AG04450 (cell line): ENCODE measurements around the gene GAS7. TPM values are rescaled to one million over a fixed set of nuclear protein-coding genes. Genes with fewer than 3 reads are reported as not detected.

Experiments
- CTCF ChIA-PET: fragments of 300-600, 350-600 bp; formaldehyde crosslinking; extraction: SDS; loops from one replicate; lab custom pipeline; 2022; ENCODE audit warnings: antibody characterized with exemption, inconsistent platforms; lab: Charles Lee
- POLR2A ChIA-PET: fragments of 350-600 bp; formaldehyde crosslinking; extraction: SDS; loops from one replicate; lab custom pipeline; 2021; ENCODE audit warnings: antibody characterized with exemption, inconsistent platforms; lab: Yijun Ruan, JAX
- DNase-seq: peaks from one replicate; pipeline ENCODE4 v3.0.0-alpha.2; 2011; ENCODE audit warnings: low read depth, low spot score
- H3K27ac ChIP-seq: one replicate; pipeline ENCODE4 v1.5.1; 2012; ENCODE audit warnings: low read depth, low read length, control low read depth
- H3K27me3 ChIP-seq: one replicate; pipeline ENCODE4 v1.6.0; 2012; ENCODE audit warnings: low read length; ENCODE audit not compliant: control insufficient read depth, insufficient read depth
- H3K4me3 ChIP-seq: 2 replicates; pipeline ENCODE4 v1.5.1; 2011; ENCODE audit warnings: mild to moderate bottlenecking, low read depth, low read length, control low read depth
- H3K9me3 ChIP-seq: 2 replicates; pipeline ENCODE4 v1.5.1; 2012; ENCODE audit warnings: low read length; ENCODE audit not compliant: control insufficient read depth, insufficient read depth
- CTCF ChIP-seq: IDR thresholded peaks from 2 replicates; pipeline ENCODE4 v1.5.1; 2011; ENCODE audit warnings: low read depth, low read length, control low read depth, inconsistent platforms
- polyA plus RNA-seq: library from polyadenylated mRNA; depleted of rRNA; stranded (reverse); fragments of >200 nt; gene quantifications from 2 replicates; pipeline ENCODE4 v1.2.3, GENCODE V29; 2011

Gene GAS7
- polyA plus RNA-seq, 1 experiment, result 5.6 TPM

GRCh38 chr17:9886141-9886930 lies 312.1 kb downstream of the GAS7 start:
- ChIA-PET POLR2A (no interaction called here), CTCF (no interaction called here)
- no peak for TF ChIP-seq CTCF
- H3K9me3 ChIP-seq, result peaks cover 37% of the 10 kb centered on the region
- no peak overlapping the region for H3K4me3 ChIP-seq
- H3K27ac ChIP-seq, result no peak overlapping the region
- H3K27me3 ChIP-seq, result no peaks in the 10 kb centered on the region
- no peak for DNase-seq

GRCh38 chr17:9883451-9883850 lies 315.0 kb downstream of the GAS7 start:
- Histone ChIP-seq H3K27me3 (no peaks in the 10 kb centered on the region), H3K9me3 (peaks cover 23% of the 10 kb centered on the region), H3K4me3 (no peak overlapping the region), H3K27ac (no peak overlapping the region)
- TF ChIP-seq CTCF, result no peak
- ChIA-PET POLR2A (no interaction called here), CTCF (no interaction called here)
- DNase-seq, result no peak

- DNase-seq, result no peak
- H3K4me3 ChIP-seq, result no peak overlapping the region
- H3K27me3 ChIP-seq, result no peaks in the 10 kb centered on the region
- H3K27ac ChIP-seq, result no peak overlapping the region
- ChIA-PET POLR2A (no interaction called here), CTCF (interaction anchor here (1.1 kb wide), 1 partner anchor 9 kb away, joined by 3 read pairs; no protein-coding TSS in a partner anchor)
- TF ChIP-seq CTCF, result no peak
- H3K9me3 ChIP-seq, result peaks cover 20% of the 10 kb centered on the region
Observed at GRCh38 chr17:9880582-9880999, 317.8 kb downstream of the GAS7 start.

- Histone ChIP-seq H3K9me3 (peaks cover 20% of the 10 kb centered on the region), H3K27ac (no peak overlapping the region), H3K27me3 (no peaks in the 10 kb centered on the region), H3K4me3 (no peak overlapping the region)
- no peak for DNase-seq
- CTCF ChIA-PET, result interaction anchor here (1.1 kb wide), 1 partner anchor 10 kb away, joined by 3 read pairs; no protein-coding TSS in a partner anchor
- no peak for TF ChIP-seq CTCF
- POLR2A ChIA-PET, result no interaction called here
Observed at GRCh38 chr17:9878786-9879525, 319.4 kb downstream of the GAS7 start.

GRCh38 chr17:9878356-9878755 lies 320.1 kb downstream of the GAS7 start:
- H3K9me3 ChIP-seq, result peaks cover 20% of the 10 kb centered on the region
- H3K27ac ChIP-seq, result no peak overlapping the region
- no peak overlapping the region for H3K4me3 ChIP-seq
- DNase-seq, result no peak
- no peak for TF ChIP-seq CTCF
- POLR2A ChIA-PET, result no interaction called here
- CTCF ChIA-PET, result no interaction called here
- no peaks in the 10 kb centered on the region for H3K27me3 ChIP-seq
